NCI-H187 treated with DMSO at 0.1 percent for 48 hours (cell line): ENCODE data around the gene ME3.
"Not testable (repeated sequence)": the region's sequence is repeated elsewhere in the genome, so short reads cannot be mapped to it uniquely, and the experiment has no call there.

ENCODE experiments used
- DNase-seq: peaks from one replicate; lab custom pipeline; 2025; lab: John Stamatoyannopoulos, UW

The ME3 gene

GRCh38 chr11:86459682-86460460, 212.5 kb downstream of the ME3 start:
- no peak for DNase-seq

DNA sequence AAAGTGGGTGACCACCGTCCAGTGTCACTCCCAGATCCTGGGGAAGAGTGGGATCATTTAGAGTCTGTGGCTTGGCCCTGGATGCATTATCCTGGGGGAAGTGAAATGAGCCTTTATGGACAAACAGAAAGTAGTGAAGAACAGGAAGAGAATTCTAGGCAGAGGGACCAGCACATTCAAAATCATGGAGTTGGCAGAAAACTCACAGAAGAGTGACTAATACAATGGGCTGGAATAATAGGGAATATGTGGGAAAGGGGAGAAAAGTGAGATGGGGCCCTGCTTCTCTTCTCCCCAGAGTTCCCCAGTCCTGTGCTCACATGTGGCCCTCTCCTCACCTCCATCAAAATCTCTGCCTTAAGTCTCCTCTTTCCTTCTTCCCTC, 213.4 kb downstream of the ME3 start:
- DNase-seq, result no peak

GRCh38 chr11:86458294-86459001, 214.0 kb downstream of the ME3 start:
- DNase-seq, result no peak

- no peak for DNase-seq
Measured at GRCh38 chr11:86456075-86456939, 216.1 kb downstream of the ME3 start.

- DNase-seq, result no peak
Measured at GRCh38 chr11:86453290-86454030, 219.0 kb downstream of the ME3 start.

- DNase-seq, result no peak
Measured at GRCh38 chr11:86449993-86450629, 222.3 kb downstream of the ME3 start.

GRCh38 chr11:86447763-86448480, 224.5 kb downstream of the ME3 start:
- no peak for DNase-seq

DNA sequence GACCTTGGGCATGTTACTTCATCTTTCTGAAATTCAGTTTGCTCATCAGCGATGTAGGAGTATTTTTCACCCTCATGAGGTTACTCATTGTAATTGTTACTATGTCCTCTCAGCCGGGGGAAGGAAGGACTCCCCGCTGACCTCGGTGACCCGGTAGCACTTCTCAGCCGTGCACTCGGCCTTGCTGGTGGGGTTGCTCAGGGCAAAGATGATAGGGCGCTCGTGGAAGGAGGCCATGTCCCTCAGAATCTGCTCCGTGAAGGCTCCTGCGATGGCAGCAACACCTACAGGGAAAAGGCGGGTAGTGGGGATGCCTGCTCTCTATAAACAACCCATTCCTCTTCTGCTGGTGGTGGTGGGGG, 225.5 kb downstream of the ME3 start:
- no peak for DNase-seq

GRCh38 chr11:86446163-86446923, 226.1 kb downstream of the ME3 start:
- DNase-seq, result no peak

- DNase-seq, result no peak
Measured at GRCh38 chr11:86444981-86445380, 227.4 kb downstream of the ME3 start.

DNA sequence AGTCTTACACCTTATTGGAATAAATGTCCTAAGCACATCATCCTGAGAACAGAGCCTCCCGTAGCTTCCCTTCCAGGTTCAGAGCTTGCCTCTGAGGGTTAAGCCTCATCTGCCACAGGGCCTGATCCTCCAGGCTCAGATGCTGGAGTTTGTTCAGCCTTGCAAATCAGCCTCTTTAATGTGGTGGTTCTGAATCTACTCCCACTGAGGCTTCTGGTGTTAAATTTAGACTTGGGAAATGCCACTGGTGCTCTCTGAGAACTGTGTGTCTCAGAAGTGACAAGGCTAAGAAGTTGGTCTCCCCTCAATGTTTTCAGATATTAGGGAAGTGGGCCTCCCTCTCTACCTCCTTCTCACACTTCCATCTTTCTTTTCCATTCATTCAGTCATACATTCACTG, 229.0 kb downstream of the ME3 start:
- no peak for DNase-seq

- DNase-seq, result no peak
Measured at GRCh38 chr11:86442827-86443226, 229.6 kb downstream of the ME3 start.

GRCh38 chr11:86442420-86442819, 230.0 kb downstream of the ME3 start:
- no peak for DNase-seq

DNA sequence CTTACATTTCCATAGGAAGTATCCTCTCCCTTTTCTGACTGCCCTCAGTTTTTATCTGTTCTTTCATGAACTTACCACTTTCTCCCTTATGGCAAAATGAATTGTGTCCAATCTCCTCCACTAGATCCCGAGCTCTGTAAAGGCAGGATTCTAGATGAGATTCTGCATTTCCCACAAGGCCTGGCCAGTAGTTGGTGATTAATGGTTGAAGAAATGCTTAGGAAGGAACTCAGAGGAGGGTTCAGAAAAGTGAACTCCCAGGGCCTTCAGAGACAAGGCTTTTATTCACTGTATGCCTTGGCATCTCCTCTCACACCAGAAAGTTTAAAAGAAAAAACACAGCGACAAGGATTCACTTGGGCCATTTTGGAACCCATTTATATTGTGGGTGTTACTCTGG, 231.6 kb downstream of the ME3 start:
- DNase-seq, result no peak

GRCh38 chr11:86440305-86440716, 232.1 kb downstream of the ME3 start:
- DNase-seq, result no peak

- DNase-seq, result no peak
Measured at GRCh38 chr11:86438685-86439084, 233.7 kb downstream of the ME3 start.

- no peak for DNase-seq
Measured at GRCh38 chr11:86435711-86436110, 236.7 kb downstream of the ME3 start.

DNA sequence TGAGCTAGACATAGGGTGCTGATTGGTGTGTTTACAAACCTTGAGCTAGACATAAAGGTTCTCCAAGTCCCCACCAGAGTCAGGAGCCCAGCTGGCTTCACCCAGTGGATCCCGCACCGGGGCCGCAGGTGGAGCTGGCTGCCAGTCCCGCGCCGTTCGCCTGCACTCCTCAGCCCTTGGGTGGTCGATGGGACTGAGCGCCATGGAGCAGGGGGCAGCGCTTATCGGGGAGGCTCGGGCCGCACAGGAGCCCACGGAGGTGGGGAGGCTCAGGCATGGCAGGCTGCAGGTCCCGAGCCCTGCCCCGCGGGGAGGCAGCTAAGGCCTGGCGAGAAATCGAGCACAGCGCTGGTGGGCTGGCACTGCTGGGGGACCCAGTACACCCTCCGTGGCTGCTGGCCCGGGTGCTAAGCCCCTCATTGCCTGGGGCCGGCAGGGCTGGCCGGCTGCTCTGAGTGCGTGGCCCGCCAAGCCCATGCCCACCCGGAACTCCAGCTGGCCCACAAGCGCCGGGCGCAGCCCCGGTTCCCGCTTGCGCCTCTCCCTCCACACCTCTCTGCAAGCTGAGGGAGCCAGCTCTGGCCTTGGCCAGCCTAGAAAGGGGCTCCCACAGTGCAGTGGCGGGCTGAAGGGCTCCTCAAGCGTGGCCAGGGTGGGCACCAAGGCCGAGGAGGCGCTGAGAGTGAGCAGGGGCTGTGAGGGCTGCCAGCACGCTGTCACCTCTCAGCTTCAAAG, 238.9 kb downstream of the ME3 start:
- not testable (repeated sequence) for DNase-seq

- no peak for DNase-seq
Measured at GRCh38 chr11:86431258-86431657, 241.2 kb downstream of the ME3 start.
